ENCODE measurements around the gene MCM9. TPM values are rescaled to one million over a fixed set of nuclear protein-coding genes. Genes with fewer than 3 reads are reported as not detected.

MCM9 gene
- polyA plus RNA-seq, 2 of the 4 experiments (the other 2 are of a cell fraction) = 5.1 to 5.4 TPM

- Histone ChIP-seq H3K4me3 (no peak overlapping the region), H3K4me1 (no peaks in the 10 kb centered on the region), H3K27ac (no peak overlapping the region), H3K9me3 (peaks cover under 1% of the 10 kb centered on the region; the same call in 1 of the 3 replicates), H3K4me2 (no peak overlapping the region)
- TF ChIP-seq FOXS1 (CRISPR knock-in tag; IDR thresholded peaks at IDR 0.05) (no peak), FOSL2 (IDR thresholded peaks at IDR 0.05) (no peak), FOSL2 (CRISPR knock-in tag; IDR thresholded peaks at IDR 0.05) (no peak), RARB (CRISPR knock-in tag; IDR thresholded peaks at IDR 0.05) (no peak), RCOR1 (IDR thresholded peaks at IDR 0.05; ENCODE audit: low read depth, low read length) (no peak)
- ChIA-PET POLR2A (no interaction called here), CTCF (no interaction called here)
- ATAC-seq (no peak), FAIRE-seq (no peak), DNase-seq (ENCODE audit: low read depth in 1 of 2, low spot score in 1 of 2) (no peak)
- 75% methylated on average over 1 of the region's 1 CpG for WGBS (ENCODE audit: missing lambda C conversion rate)
Observed at GRCh38 chr6:118939683-118940082, 4.7 kb upstream of the MCM9 start.

DNA sequence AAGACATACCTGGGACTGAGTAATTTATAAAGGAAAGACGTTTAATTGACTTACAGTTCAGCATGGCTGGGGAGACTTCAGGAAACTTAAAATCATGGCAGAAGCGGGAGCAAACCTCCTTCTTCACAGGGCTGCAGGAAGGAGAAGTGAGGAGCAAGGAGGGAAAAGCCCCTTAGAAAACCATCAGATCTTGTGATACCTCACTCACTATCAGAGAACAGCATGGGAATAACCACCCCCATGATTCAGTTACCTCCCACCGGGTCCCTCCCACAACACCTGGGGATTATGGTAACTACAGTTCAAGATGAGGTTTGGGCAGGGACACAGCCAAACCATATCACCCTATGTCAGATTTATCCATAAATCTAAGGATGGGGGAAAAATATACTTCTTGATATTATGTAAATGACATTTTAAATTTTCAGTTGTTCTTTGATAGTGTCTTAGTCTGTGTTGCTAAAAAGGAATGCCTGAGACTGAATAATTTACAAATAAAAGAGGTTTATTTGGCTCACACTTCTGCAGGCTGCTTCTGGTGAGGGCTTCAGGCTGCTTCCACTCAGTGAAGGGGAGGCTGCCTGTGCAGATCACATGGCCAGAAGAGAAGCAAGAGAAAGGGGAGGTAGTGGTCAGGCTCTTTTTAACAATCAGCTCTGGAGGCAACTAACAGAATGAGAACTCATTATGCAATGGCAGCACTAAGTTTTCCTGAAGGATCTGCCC is 1.2 kb upstream of the MCM9 start:
- no peak overlapping the region; the same call in 2 of the 3 replicates for H3K4me2 ChIP-seq

GRCh38 chr6:118935331-118935668 is 341 bp upstream of the MCM9 start:
- FAIRE-seq (no peak), ATAC-seq (peak in 1 of 2 experiments; percentile 6; a peak in 3 of 6 replicates), DNase-seq (ENCODE audit: low read depth in 1 of 2, low spot score in 1 of 2) (no peak)
- 89% methylated on average over 1 of the region's 1 CpG for WGBS (ENCODE audit: missing lambda C conversion rate)
- Histone ChIP-seq H3K4me2 (peak overlapping the region; percentile 87), H3K9me3 (no peaks in the 10 kb centered on the region), H3K4me1 (peaks cover 6% of the 10 kb centered on the region; the same call in 2 of the 3 replicates), H3K27ac (peak overlapping the region; percentile 84 to 94), H3K4me3 (peak overlapping the region; percentile 68)
- TF ChIP-seq POLR2A (IDR thresholded peaks at IDR 0.05; ENCODE audit: low read length) (no peak), HOXA7 (CRISPR knock-in tag; IDR thresholded peaks at IDR 0.05) (no peak), RFX5 (IDR thresholded peaks at IDR 0.05) (no peak), ZC3H11A (IDR thresholded peaks at IDR 0.05) (no peak), JUN (IDR thresholded peaks at IDR 0.05) (no peak), ZSCAN20 (CRISPR knock-in tag; IDR thresholded peaks at IDR 0.05) (no peak), FOSB (CRISPR knock-in tag; IDR thresholded peaks at IDR 0.05) (no peak), RCOR1 (IDR thresholded peaks at IDR 0.05; ENCODE audit: low read depth, low read length) (no peak), BHLHE40 (IDR thresholded peaks at IDR 0.05; ENCODE audit: low read depth, low read length) (no peak)
- ChIA-PET POLR2A (no interaction called here), CTCF (no interaction called here)

More for the DNA sequence above, 1.2 kb upstream of the MCM9 start:
- FAIRE-seq (no peak), ATAC-seq (no peak), DNase-seq (ENCODE audit: low read depth in 1 of 2, low spot score in 1 of 2) (no peak)
- H3K4me3 ChIP-seq = no peak overlapping the region
- peaks cover 6% of the 10 kb centered on the region; the same call in 2 of the 3 replicates for H3K4me1 ChIP-seq
- ChIA-PET POLR2A (no interaction called here), CTCF (no interaction called here)
- no peak overlapping the region for H3K27ac ChIP-seq
- H3K9me3 ChIP-seq = no peaks in the 10 kb centered on the region
- TF ChIP-seq CHD4 (IDR thresholded peaks at IDR 0.05; ENCODE audit: borderline replicate concordance) = no peak
- TF ChIP-seq ATOH8 (CRISPR knock-in tag; IDR thresholded peaks at IDR 0.05; ENCODE audit: low read depth) = no peak
- TF ChIP-seq EP300 (IDR thresholded peaks at IDR 0.05) = no peak
- no peak for TF ChIP-seq KDM1A (IDR thresholded peaks at IDR 0.05; ENCODE audit: low read depth)
- TF ChIP-seq HOXB5 (CRISPR knock-in tag; IDR thresholded peaks at IDR 0.05) = no peak
- no peak for TF ChIP-seq NR3C1 (IDR thresholded peaks at IDR 0.05)
- TF ChIP-seq, protein P1, sequence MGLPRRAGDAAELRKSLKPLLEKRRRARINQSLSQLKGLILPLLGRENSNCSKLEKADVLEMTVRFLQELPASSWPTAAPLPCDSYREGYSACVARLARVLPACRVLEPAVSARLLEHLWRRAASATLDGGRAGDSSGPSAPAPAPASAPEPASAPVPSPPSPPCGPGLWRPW (IDR thresholded peaks at IDR 0.05) = no peak
- no peak for TF ChIP-seq ESRRA (IDR thresholded peaks at IDR 0.05; ENCODE audit: borderline replicate concordance, low read length)
- no peak for TF ChIP-seq RARB (CRISPR knock-in tag; IDR thresholded peaks at IDR 0.05)
- 83% methylated on average over 3 of the region's 3 CpGs for WGBS (ENCODE audit: missing lambda C conversion rate)

Measured in A549 (cell line).